Choroid plexus epithelial cell (primary cell): ENCODE results near the gene KRTAP5-10.
"Not testable (repeated sequence)": the region's sequence is repeated elsewhere in the genome, so short reads cannot be mapped to it uniquely, and the experiment has no call there.

Experiments
- DNase-seq: peaks from one replicate; pipeline ENCODE4 v3.0.0-alpha.2; 2010; ENCODE audit warnings: low read depth
- H3K4me3 ChIP-seq: 2 replicates; pipeline ENCODE4 v1.5.1; 2011; ENCODE audit warnings: low read depth, mild to moderate bottlenecking, control low read depth, low read length, moderate library complexity
- CTCF ChIP-seq: conservative IDR thresholded peaks from 2 replicates; pipeline ENCODE4 v1.5.1; 2011; ENCODE audit warnings: low read depth, mild to moderate bottlenecking, control low read depth, inconsistent platforms, low read length, moderate library complexity

KRTAP5-10 gene

GRCh38 chr11:71580057-71581003, 15.0 kb downstream of the KRTAP5-10 start:
- no peak overlapping the region for H3K4me3 ChIP-seq
- peak; percentile 82 for DNase-seq
- TF ChIP-seq CTCF, result peak; percentile 91

GRCh38 chr11:71581826-71582225, 16.5 kb downstream of the KRTAP5-10 start:
- H3K4me3 ChIP-seq, result no peak overlapping the region
- no peak for TF ChIP-seq CTCF
- DNase-seq, result no peak

GRCh38 chr11:71582309-71582895, 17.0 kb downstream of the KRTAP5-10 start, which contains the start of gene KRTAP5-11:
Gene KRTAP5-11, minus strand, starts transcription at chr11:71582875. Its CDS starts 38 bp downstream, at chr11:71582837.
- DNase-seq, result no peak
- TF ChIP-seq CTCF, result no peak
- H3K4me3 ChIP-seq, result no peak within 1 kb of the TSS

- H3K4me3 ChIP-seq, result not testable (repeated sequence)
Measured at GRCh38 chr11:71582969-71583368, 17.6 kb downstream of the KRTAP5-10 start.

GRCh38 chr11:71585673-71586072, 20.3 kb downstream of the KRTAP5-10 start:
- DNase-seq, H3K4me3 ChIP-seq: not testable (repeated sequence)

More at GRCh38 chr11:71582969-71583368, 17.6 kb downstream of the KRTAP5-10 start:
- not testable (repeated sequence) for DNase-seq

- not testable (repeated sequence) for H3K4me3 ChIP-seq, DNase-seq
Measured at GRCh38 chr11:71588314-71588713, 23.0 kb downstream of the KRTAP5-10 start.

GRCh38 chr11:71588822-71589545, 23.6 kb downstream of the KRTAP5-10 start:
- DNase-seq, H3K4me3 ChIP-seq: not testable (repeated sequence)

GRCh38 chr11:71589546-71589920, 24.2 kb downstream of the KRTAP5-10 start:
- not testable (repeated sequence) for H3K4me3 ChIP-seq, DNase-seq

GRCh38 chr11:71603221-71603620, 37.9 kb downstream of the KRTAP5-10 start:
- H3K4me3 ChIP-seq, DNase-seq: not testable (repeated sequence)

- not testable (repeated sequence) for H3K4me3 ChIP-seq, DNase-seq
- peak; percentile 19 for TF ChIP-seq CTCF
Measured at GRCh38 chr11:71604798-71605488, 39.6 kb downstream of the KRTAP5-10 start.

- not testable (repeated sequence) for H3K4me3 ChIP-seq, DNase-seq
Measured at GRCh38 chr11:71606853-71607519, 41.6 kb downstream of the KRTAP5-10 start.

GRCh38 chr11:71607520-71608216, 42.3 kb downstream of the KRTAP5-10 start:
- not testable (repeated sequence) for DNase-seq, H3K4me3 ChIP-seq
